Renal cortex interstitium (tissue), 11 donors: ENCODE results near the gene B4GALNT3. TPM values are rescaled to one million over a fixed set of nuclear protein-coding genes. Genes with fewer than 3 reads are reported as not detected.
A peak's percentile ranks its signal among the peaks of the same experiment; 100 is the strongest.
"Not testable (repeated sequence)": the region's sequence is repeated elsewhere in the genome, so short reads cannot be mapped to it uniquely, and the experiment has no call there.

ENCODE experiments used
- DNase-seq, 11 donors: peaks; one replicate each; pipeline ENCODE4 v3.0.0-alpha.2; 2013; ENCODE audit warnings: low read depth in 9 of 11, low spot score in 4 of 11; ENCODE audit errors: extremely low read depth in 1 of 11
- polyA plus RNA-seq, 3 donors: library from polyadenylated mRNA; unstranded; fragments of 120-200 nt; gene quantifications; one replicate each; pipeline ENCODE4 v1.2.1, GENCODE V29; 2013; ENCODE audit not compliant: insufficient read length in 3 of 3

Gene B4GALNT3
- polyA plus RNA-seq, 3 donors = 14.1 to 17.3 (median 15.7) TPM

DNA sequence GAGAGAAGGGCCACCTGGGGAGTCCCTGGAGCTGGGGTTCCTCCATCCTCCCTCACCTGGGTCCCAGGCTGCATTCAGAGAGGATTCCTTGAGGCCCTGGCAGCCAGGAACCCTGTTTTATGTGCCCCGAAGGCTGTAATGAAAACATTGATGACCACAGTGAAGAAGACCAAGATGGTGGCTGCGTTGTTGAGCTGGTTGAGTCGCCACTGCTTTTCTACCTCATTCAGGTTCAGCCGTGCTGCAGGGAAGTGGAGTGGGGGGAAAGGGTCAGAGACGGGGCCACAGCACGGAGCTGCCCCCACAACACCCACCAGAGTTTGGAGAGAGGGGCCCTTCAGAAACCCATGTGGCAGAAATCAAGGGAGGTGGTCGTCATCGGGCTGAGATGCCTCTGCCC lies 105.4 kb downstream of the B4GALNT3 start:
- DNase-seq = no peak

DNA sequence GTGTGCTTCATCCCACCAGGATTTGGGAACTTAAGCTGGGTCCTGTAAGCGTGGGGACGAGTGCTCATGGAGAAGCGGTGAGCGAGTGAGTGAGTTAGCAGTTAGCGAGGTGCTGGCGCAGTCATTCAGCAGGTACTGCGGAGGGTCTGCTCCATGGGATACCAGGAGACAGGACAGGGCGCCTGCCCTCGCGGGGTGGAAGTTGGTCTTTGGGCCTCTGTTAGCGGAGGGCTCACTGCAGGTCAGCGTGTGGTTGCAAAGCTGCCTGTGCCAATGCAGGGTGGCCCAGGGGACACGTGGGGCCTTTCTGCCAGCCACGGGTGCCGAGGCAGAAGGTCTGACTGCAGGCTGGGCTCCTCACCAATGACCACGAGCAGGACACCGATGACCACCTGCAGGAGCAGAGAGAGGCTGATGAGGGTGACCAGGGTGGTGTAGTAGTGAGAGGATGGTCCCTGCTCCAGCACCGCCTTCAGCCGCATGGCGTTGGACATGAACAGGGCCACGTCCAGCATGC lies 105.9 kb downstream of the B4GALNT3 start:
- DNase-seq = no peak

DNA sequence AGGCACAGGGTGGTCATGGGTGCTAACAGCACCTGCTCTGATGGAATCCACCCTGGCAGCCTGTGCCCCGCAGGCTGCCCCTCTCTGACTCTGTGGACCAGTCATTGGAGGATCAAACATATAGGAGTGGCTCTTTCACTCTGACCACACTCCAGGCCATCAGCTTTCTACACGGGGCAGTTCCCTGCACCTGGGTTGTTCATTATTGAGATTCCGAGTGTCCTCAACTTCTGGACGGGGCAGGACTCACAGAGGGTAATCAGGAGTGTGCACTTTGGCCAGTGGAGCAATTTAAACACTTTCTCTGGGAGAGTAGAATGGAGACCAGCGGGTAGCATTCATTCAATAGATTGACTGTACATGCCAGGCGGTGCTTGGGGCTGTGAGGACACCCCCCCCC lies 108.7 kb downstream of the B4GALNT3 start:
- no peak for DNase-seq

DNA sequence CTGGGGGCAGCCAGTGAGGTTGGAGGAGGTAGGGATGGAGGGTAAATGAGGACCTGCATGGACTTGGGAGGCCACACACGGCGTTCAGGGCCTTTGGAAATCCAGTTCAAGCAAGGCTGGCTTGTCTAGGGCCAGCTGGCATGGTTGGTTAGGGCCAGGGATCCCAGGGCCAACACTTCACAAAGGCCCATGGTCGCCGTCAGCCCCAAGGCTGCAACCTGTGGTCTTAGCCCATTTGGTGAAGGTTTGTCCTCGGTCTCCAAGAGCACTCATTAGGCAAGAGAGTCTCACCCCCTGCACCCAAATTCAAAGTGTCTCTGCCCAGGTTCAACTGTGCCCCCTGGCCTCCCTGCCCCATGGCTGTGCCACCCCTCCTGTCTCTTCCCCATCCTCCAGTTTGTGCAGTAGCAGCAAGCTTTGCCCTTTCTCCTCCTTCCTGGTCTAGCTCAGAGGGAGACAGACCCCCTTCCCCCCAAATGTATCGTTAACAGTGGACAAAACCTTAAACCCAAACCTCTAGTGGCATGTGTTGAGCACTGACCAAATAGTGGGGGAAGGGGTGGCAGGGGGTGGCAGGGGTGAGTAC lies 109.4 kb downstream of the B4GALNT3 start:
- no peak for DNase-seq

DNA sequence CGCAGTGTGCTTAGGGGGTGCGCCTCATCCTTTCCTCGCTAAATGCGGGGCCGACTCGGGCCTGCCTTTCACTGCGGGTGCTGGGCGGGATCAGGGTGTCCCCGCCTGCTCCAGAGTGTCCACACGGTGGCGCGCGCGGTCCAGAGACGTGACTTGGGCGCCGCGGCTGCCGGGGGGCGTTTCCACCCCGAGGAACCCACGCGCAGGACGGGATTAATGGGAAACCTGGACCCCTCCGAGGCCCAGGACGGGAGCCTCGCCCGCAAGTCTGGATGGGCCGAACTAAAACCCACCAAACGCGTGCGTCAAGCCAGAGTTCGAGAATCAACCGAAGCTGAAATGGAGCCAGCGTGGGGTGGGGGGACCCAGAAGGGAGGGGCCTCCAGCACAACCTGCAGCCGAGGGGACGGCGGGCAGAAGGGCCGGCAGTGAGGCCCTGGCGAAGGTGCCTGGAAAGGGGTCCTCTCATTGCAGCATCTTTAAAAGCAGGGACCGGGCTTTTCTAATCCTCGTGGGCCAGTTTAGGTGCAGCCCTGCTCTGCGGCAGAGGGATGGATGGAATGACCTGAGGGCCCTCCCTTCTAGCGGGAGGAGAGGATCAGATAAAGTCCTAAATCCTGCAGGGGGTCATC lies 110.2 kb downstream of the B4GALNT3 start:
- DNase-seq = peak in 10 of 11 donors; percentile 54 to 81 (median 78)

- no peak for DNase-seq
Observed at GRCh38 chr12:570435-570920, 110.7 kb downstream of the B4GALNT3 start.

DNA sequence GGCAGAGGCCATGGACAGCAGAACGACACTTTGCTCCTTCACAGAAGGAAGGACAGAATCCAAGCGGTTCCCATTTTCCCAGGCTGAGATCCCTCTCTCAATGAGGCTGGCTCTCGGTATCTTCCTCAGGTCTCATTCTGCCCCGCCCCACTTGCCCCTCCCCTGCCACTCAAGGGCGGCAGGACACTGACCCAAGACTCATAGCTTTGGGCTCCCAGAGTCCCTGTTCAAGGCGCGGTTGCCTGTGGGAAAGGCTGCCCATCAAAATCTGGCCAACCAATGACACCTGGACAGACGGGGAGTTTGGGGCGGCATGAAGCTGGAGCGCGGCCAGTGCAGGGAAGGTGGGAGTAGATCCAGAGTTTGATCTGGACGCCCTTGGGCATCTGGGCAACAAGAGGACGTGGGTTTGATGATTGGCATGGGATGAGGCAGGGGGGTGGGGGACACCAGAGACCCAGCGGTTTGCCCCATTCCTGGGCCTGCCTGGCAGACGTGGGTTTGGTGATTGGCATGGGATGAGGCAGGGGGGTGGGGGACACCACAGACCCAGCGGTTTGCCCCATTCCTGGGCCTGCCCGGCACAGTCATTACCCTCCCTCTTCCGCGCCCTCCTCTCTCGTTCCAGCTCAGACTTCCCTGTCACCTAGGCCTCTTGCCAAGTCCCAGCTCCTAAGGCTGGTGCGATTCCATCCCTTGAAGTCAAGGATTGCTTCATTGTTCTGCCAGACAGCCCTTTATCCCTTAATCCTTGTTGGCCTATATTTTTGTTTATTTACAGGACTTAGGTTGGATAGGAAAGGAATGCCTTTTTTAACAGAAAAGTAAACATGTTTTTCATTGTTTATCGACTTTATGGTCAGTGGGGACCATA lies 111.4 kb downstream of the B4GALNT3 start:
- no peak for DNase-seq

GRCh38 chr12:571795-572531 lies 112.2 kb downstream of the B4GALNT3 start:
- no peak for DNase-seq

- no peak for DNase-seq
Observed at GRCh38 chr12:572532-572899, 112.8 kb downstream of the B4GALNT3 start.

DNA sequence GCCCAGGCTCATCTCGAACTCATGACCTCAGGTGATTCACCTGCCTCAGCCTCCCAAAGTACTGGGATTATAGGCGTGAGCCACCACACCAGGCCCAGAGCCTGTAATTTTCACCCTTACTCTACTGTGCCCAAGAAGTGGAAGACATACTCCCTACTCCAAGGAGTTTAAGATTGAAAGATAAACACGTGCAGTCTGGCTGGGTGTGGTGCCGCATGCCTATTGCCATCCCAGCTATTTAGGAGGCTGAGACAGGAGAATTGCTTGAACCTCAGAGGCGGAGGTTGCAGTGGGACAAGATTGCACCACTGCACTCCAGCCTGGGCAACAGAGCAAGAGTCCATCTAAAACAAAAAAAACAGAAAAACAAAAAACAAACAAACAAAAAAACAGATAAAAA lies 113.5 kb downstream of the B4GALNT3 start:
- no peak for DNase-seq

DNA sequence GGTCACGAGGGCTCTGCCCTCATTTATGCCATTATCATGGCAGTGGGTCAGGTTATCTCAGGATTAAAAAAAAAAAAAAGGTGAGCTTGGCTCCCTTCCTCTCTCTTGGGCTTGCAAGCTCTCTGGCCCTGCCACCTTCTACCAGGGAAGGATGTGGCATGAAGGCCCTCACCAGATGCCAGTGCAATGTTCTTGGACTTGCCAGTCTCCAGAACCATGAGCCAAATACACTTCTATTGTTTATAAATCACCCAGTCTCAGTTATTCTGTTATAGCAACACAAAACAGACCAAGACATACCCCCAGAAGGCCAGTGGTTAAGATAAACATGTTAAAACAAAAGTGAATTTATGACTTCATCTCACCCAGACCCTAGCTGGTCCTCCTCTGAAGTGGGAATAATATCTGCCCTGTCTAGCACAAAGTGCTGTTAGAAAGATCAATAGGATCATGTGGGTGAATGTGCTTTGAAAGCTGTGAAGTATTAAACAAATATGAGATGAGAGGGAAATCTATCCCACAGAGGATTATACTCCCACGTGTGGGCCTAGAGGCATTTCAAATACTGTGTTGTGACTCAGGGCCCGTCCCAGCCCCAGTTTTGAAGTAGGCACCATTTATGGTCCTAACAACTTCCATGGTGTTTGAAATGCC lies 114.9 kb downstream of the B4GALNT3 start:
- DNase-seq = no peak

DNA sequence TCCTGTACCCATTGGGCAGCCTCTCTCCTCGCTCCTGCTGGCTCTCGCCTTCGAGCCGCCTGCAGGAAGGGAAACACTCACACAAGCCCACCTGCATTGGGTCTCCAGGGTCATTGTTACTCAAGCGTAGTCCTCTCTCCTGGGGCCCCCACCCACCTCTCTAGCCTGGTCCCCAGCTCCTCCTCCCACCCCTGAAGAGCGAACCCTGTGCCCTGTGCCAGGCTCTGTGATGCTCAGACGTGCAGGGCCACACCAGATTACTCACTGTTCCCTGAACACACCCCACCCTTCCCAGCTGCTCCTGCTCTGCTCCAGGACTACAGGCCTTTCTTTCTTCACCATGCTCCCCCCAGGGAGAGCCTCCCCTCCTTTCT lies 115.4 kb downstream of the B4GALNT3 start:
- no peak for DNase-seq

GRCh38 chr12:575948-576614 lies 116.3 kb downstream of the B4GALNT3 start:
- DNase-seq = peak in 9 of 11 donors; percentile 48 to 72 (median 65)

DNA sequence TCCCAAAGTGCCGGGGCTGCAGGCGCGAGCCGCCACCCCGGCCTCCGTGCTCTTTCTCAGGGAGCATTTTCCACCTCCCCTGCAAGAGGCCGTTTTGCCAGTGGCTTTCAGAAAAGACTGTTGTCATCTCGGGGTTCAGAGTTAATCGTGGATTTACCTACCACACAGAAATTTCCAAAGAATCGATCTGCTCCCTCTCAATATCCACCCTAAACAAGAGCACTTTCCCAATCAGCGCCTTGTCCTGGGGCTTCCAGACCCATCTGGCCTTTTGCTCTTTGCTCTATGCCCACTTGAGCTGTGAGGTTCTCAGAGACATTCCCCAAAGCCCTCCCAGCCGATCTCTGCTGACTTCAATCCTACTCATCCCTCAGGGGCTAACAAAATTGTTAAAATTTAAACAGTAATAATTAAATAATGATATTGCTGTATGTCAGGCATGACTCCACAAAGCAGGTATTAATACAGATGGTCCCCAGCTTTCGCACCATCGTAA lies 116.9 kb downstream of the B4GALNT3 start:
- no peak for DNase-seq

- not testable (repeated sequence) for DNase-seq
Observed at GRCh38 chr12:577994-578747, 118.4 kb downstream of the B4GALNT3 start.

- DNase-seq = no peak
Observed at GRCh38 chr12:578748-579419, 119.1 kb downstream of the B4GALNT3 start.
